Mesendoderm (in vitro differentiated cells): ENCODE data around the gene ADORA2B.

Source experiments
- DNase-seq: peaks from one replicate; pipeline ENCODE4 v3.0.0; 2013
- H2AK5ac ChIP-seq: 2 replicates; pipeline ENCODE4 v1.6.1; 2013; ENCODE audit warnings: low read length, inconsistent platforms
- H2BK120ac ChIP-seq: 2 replicates; pipeline ENCODE4 v1.6.1; 2013; ENCODE audit warnings: low read depth, mild to moderate bottlenecking, low read length, moderate library complexity, mixed read lengths
- H2BK15ac ChIP-seq: replicated peaks from 2 replicates; pipeline ENCODE4 v1.6.1; 2013; ENCODE audit warnings: low read depth, mild to moderate bottlenecking, moderate library complexity
- H2BK5ac ChIP-seq: 2 replicates; pipeline ENCODE4 v1.6.1; 2013; ENCODE audit warnings: low read length, inconsistent platforms
- H3K18ac ChIP-seq: 2 replicates; pipeline ENCODE4 v1.6.1; 2013; ENCODE audit warnings: mild to moderate bottlenecking, low read length, mixed read lengths
- H3K23ac ChIP-seq: one replicate; pipeline ENCODE4 v1.6.1; 2013; ENCODE audit warnings: low read length
- H3K27ac ChIP-seq: 2 replicates; pipeline ENCODE4 v1.5.1; 2013; ENCODE audit warnings: low read depth, mild to moderate bottlenecking, inconsistent platforms, low read length, moderate library complexity
- H3K27me3 ChIP-seq: 2 replicates; pipeline ENCODE4 v1.6.1; 2013; ENCODE audit warnings: low read length, control low read depth, mild to moderate bottlenecking, inconsistent platforms; ENCODE audit not compliant: insufficient read depth, poor library complexity
- H3K36me3 ChIP-seq: 2 replicates; pipeline ENCODE4 v1.6.1; 2013; ENCODE audit warnings: low read length, inconsistent platforms; ENCODE audit not compliant: control insufficient read depth, insufficient read depth
- H3K4ac ChIP-seq: one replicate; pipeline ENCODE4 v1.6.1; 2013; ENCODE audit warnings: low read depth, mild to moderate bottlenecking, low read length, moderate library complexity
- H3K4me1 ChIP-seq: 2 replicates; pipeline ENCODE4 v1.6.1; 2013; ENCODE audit warnings: low read depth, low read length, inconsistent platforms; ENCODE audit not compliant: control insufficient read depth
- H3K4me2 ChIP-seq: 2 replicates; pipeline ENCODE4 v1.6.1; 2013; ENCODE audit warnings: low read length
- H3K4me3 ChIP-seq: 2 replicates; pipeline ENCODE4 v1.5.1; 2013; ENCODE audit warnings: mild to moderate bottlenecking, low read length
- H3K56ac ChIP-seq: one replicate; pipeline ENCODE4 v1.6.1; 2013; ENCODE audit warnings: low read length
- H3K79me1 ChIP-seq: 2 replicates; pipeline ENCODE4 v1.6.1; 2013; ENCODE audit warnings: low read length, inconsistent platforms
- H3K79me2 ChIP-seq: 2 replicates; pipeline ENCODE4 v1.6.1; 2013; ENCODE audit warnings: mild to moderate bottlenecking, low read length; ENCODE audit not compliant: control insufficient read depth, insufficient read depth
- H3K9ac ChIP-seq: 2 replicates; pipeline ENCODE4 v1.6.1; 2013; ENCODE audit warnings: low read length, inconsistent platforms
- H4K5ac ChIP-seq: one replicate; pipeline ENCODE4 v1.6.1; 2013; ENCODE audit warnings: low read length
- H4K8ac ChIP-seq: one replicate; pipeline ENCODE4 v1.6.1; 2013; ENCODE audit warnings: low read depth, mild to moderate bottlenecking, control low read depth, low read length, moderate library complexity
- WGBS: extraction: QIAGEN DNeasy Blood & Tissue Kit; methylation state at CpG from one replicate; pipeline ENCODE4 v1.1.7; 2013; ENCODE audit warnings: low lambda C conversion rate, missing lambda C conversion rate; ENCODE audit not compliant: insufficient coverage; ENCODE audit errors: extremely low coverage; 5-methylcytosine and 5-hydroxymethylcytosine counted together

Gene ADORA2B

GRCh38 chr17:15952048-15952532 lies 7.2 kb downstream of the ADORA2B start:
- Histone ChIP-seq H4K8ac (no peak overlapping the region), H2BK120ac (no peak overlapping the region), H2AK5ac (no peak overlapping the region), H4K5ac (no peak overlapping the region), H3K79me1 (no peaks in the 10 kb centered on the region), H3K4me3 (no peak overlapping the region), H3K56ac (no peak overlapping the region), H3K79me2 (no peaks in the 10 kb centered on the region), H3K36me3 (no peaks in the 10 kb centered on the region), H3K23ac (no peak overlapping the region), H2BK5ac (no peak overlapping the region), H3K27me3 (no peaks in the 10 kb centered on the region), H3K9ac (no peak overlapping the region), H3K4ac (no peak overlapping the region), H3K27ac (no peak overlapping the region), H3K4me1 (no peaks in the 10 kb centered on the region), H2BK15ac (no peak overlapping the region), H3K18ac (no peak overlapping the region), H3K4me2 (no peak overlapping the region)
- DNase-seq = no peak
- WGBS = no CpG with 5 or more reads among the region's 7 CpGs

- no peaks in the 10 kb centered on the region for H3K36me3 ChIP-seq
- no peak overlapping the region for H3K56ac ChIP-seq
- no peak overlapping the region for H3K4me2 ChIP-seq
- H3K9ac ChIP-seq = no peak overlapping the region
- H4K8ac ChIP-seq = no peak overlapping the region
- H3K18ac ChIP-seq = no peak overlapping the region
- no peaks in the 10 kb centered on the region for H3K4me1 ChIP-seq
- no CpG with 5 or more reads among the region's 22 CpGs for WGBS
- H2AK5ac ChIP-seq = no peak overlapping the region
- H3K4ac ChIP-seq = no peak overlapping the region
- H3K4me3 ChIP-seq = no peak overlapping the region
- no peaks in the 10 kb centered on the region for H3K79me2 ChIP-seq
- no peaks in the 10 kb centered on the region for H3K79me1 ChIP-seq
- H3K27me3 ChIP-seq = no peaks in the 10 kb centered on the region
- no peak overlapping the region for H4K5ac ChIP-seq
- H2BK15ac ChIP-seq = no peak overlapping the region
- H2BK5ac ChIP-seq = no peak overlapping the region
- DNase-seq = no peak
- no peak overlapping the region for H2BK120ac ChIP-seq
- H3K23ac ChIP-seq = no peak overlapping the region
- H3K27ac ChIP-seq = no peak overlapping the region
Measured at GRCh38 chr17:15952916-15953790, 8.2 kb downstream of the ADORA2B start.

- H4K8ac ChIP-seq = no peak overlapping the region
- no peak overlapping the region for H4K5ac ChIP-seq
- H3K79me1 ChIP-seq = no peaks in the 10 kb centered on the region
- no peak overlapping the region for H3K56ac ChIP-seq
- no CpG with 5 or more reads among the region's 5 CpGs for whole genome bisulfite sequencing
- H3K18ac ChIP-seq = no peak overlapping the region
- no peak overlapping the region for H2BK5ac ChIP-seq
- H2BK120ac ChIP-seq = no peak overlapping the region
- H3K27me3 ChIP-seq = no peaks in the 10 kb centered on the region
- no peak for DNase-seq
- H3K4me3 ChIP-seq = no peak overlapping the region
- no peaks in the 10 kb centered on the region for H3K4me1 ChIP-seq
- no peak overlapping the region for H3K4ac ChIP-seq
- H3K9ac ChIP-seq = no peak overlapping the region
- no peak overlapping the region for H2BK15ac ChIP-seq
- H2AK5ac ChIP-seq = no peak overlapping the region
- no peak overlapping the region for H3K27ac ChIP-seq
- H3K79me2 ChIP-seq = no peaks in the 10 kb centered on the region
- H3K4me2 ChIP-seq = no peak overlapping the region
- H3K36me3 ChIP-seq = no peaks in the 10 kb centered on the region
- no peak overlapping the region for H3K23ac ChIP-seq
Measured at GRCh38 chr17:15954222-15954621, 9.3 kb downstream of the ADORA2B start.

GRCh38 chr17:15955793-15956541 lies 11.0 kb downstream of the ADORA2B start:
- H4K8ac ChIP-seq = no peak overlapping the region
- no peak overlapping the region for H3K56ac ChIP-seq
- H2AK5ac ChIP-seq = no peak overlapping the region
- H3K79me2 ChIP-seq = no peaks in the 10 kb centered on the region
- no peak overlapping the region for H2BK5ac ChIP-seq
- no peak overlapping the region for H3K18ac ChIP-seq
- H3K27ac ChIP-seq = no peak overlapping the region
- H3K4me1 ChIP-seq = no peaks in the 10 kb centered on the region
- H2BK120ac ChIP-seq = no peak overlapping the region
- no peaks in the 10 kb centered on the region for H3K79me1 ChIP-seq
- H3K9ac ChIP-seq = no peak overlapping the region
- H3K4ac ChIP-seq = no peak overlapping the region
- H4K5ac ChIP-seq = no peak overlapping the region
- no peak overlapping the region for H2BK15ac ChIP-seq
- peak; percentile 69 for DNase-seq
- H3K23ac ChIP-seq = no peak overlapping the region
- H3K36me3 ChIP-seq = no peaks in the 10 kb centered on the region
- no peak overlapping the region for H3K4me3 ChIP-seq
- H3K27me3 ChIP-seq = no peaks in the 10 kb centered on the region
- H3K4me2 ChIP-seq = no peak overlapping the region
- no CpG with 5 or more reads among the region's 14 CpGs for WGBS

- no peak overlapping the region for H4K5ac ChIP-seq
- no peak overlapping the region for H4K8ac ChIP-seq
- H2BK120ac ChIP-seq = no peak overlapping the region
- no CpG with 5 or more reads among the region's 6 CpGs for WGBS
- H3K4me2 ChIP-seq = no peak overlapping the region
- no peaks in the 10 kb centered on the region for H3K4me1 ChIP-seq
- H3K36me3 ChIP-seq = no peaks in the 10 kb centered on the region
- no peak overlapping the region for H2BK15ac ChIP-seq
- no peak overlapping the region for H3K18ac ChIP-seq
- peak overlapping the region; percentile 30 for H3K56ac ChIP-seq
- no peak overlapping the region for H3K9ac ChIP-seq
- no peak overlapping the region for H3K23ac ChIP-seq
- H3K79me2 ChIP-seq = no peaks in the 10 kb centered on the region
- H2BK5ac ChIP-seq = no peak overlapping the region
- no peak overlapping the region for H3K4me3 ChIP-seq
- DNase-seq = no peak
- H3K4ac ChIP-seq = no peak overlapping the region
- no peak overlapping the region for H2AK5ac ChIP-seq
- no peak overlapping the region for H3K27ac ChIP-seq
- H3K27me3 ChIP-seq = no peaks in the 10 kb centered on the region
- no peaks in the 10 kb centered on the region for H3K79me1 ChIP-seq
Measured at GRCh38 chr17:15957206-15957605, 12.3 kb downstream of the ADORA2B start.
